ENCODE data around the gene CDH4. TPM values are rescaled to one million over a fixed set of nuclear protein-coding genes. Genes with fewer than 3 reads are reported as not detected.

Gene CDH4
- total and polyA plus RNA-seq, 2 of the 8 experiments (the other 6 are each of a cell fraction or from before 2014, with no cell fraction given) = 4.3 to 7.9 TPM

DNA sequence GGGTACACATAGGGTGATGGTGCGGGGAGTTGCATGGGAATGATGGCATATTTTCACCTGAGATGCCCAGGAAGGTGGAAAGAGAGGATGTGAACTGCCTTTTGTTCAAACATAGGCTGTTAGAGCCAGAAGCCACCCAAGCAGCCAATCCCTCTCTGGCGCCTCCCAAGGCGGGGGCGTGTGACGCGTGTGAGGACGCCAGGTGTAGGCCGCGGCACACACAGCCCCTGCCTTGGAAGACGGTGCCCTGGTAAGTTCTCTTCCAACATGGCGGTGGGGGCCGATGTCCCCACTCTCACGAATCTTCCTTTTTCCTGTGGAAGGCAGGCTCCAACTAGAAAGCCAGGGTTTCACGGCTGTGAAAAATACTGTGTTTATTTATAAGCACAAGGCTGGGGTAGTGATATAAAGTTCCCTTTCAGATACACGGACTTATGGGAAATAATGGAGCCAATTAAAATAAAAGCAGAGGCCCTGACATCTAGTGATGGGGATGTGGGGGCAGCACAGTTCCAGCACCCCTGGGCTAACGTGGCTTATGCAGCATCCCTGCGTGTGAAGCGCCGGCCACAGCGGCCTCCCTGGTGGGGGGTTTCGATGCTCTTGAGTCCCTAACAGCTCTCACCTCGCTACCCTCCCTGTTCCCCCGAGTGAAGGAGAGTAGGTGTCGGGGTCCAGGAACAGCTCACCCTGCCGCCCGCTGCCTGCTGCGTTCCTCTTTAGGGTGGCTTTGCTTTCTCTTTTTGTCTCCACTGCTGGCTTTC lies 28.3 kb downstream of the CDH4 start:
- Histone ChIP-seq H4K20me1 (replicated peaks in 1 of 2; ENCODE audit: control insufficient read depth in 1 of 2, insufficient read depth in 2 of 2, low read length in 2 of 2) (peaks cover 0 to 7% of the 10 kb centered on the region in 2 experiments), H2AK5ac (ENCODE audit: low read depth, low read length) (no peak overlapping the region), H3K36me3 (ENCODE audit: control insufficient read depth in 2 of 4, insufficient read depth in 4 of 4, low read length in 3 of 4) (no peaks in the 10 kb centered on the region), H2BK12ac (ENCODE audit: low read depth, low read length) (no peak overlapping the region), H4K8ac (ENCODE audit: extremely low read depth, insufficient read depth, low read length) (no peak overlapping the region), H3K4me3 (ENCODE audit: extremely low read depth in 1 of 4, insufficient read depth in 2 of 4, low read depth in 3 of 4, low read length in 4 of 4) (no peak overlapping the region), H3K23me2 (ENCODE audit: low read depth, low read length) (peaks cover 4% of the 10 kb centered on the region; the same call in 1 of the 2 replicates), H3K23ac (ENCODE audit: insufficient read length) (no peak overlapping the region), H2BK5ac (ENCODE audit: low read depth, low read length) (no peak overlapping the region), H3K18ac (ENCODE audit: extremely low read depth, low read length) (no peak overlapping the region), H3K27ac (ENCODE audit: low read depth, low read length) (no peak overlapping the region), H3K79me1 (ENCODE audit: low read depth, low read length) (no peaks in the 10 kb centered on the region; the same call in none of the 2 replicates), H3K4me1 (replicated peaks in 1 of 4; ENCODE audit: control insufficient read depth in 3 of 4, insufficient read depth in 4 of 4, low read length in 3 of 4) (0 out of 7 replicates have a peak, but pooled peaks cover 0 to 2% (median 0%) of the 10 kb centered on the region in 4 experiments), H3K56ac (replicated peaks; ENCODE audit: insufficient read length, low read depth, low read length) (no peak overlapping the region), H2BK20ac (ENCODE audit: low read length) (no peak overlapping the region), H3K14ac (ENCODE audit: insufficient read length) (no peak overlapping the region), H3K27me3 (replicated peaks in 1 of 4; ENCODE audit: control insufficient read depth in 3 of 4, extremely low read depth in 1 of 4, insufficient read depth in 3 of 4, low read length in 3 of 4) (peaks cover 0 to 3% (median 1%) of the 10 kb centered on the region in 4 experiments; a peak in 3 of 7 replicates), H3K4me2 (ENCODE audit: insufficient read depth in 1 of 2, low read depth in 2 of 2, low read length in 2 of 2) (no peak overlapping the region), H3K9ac (replicated peaks in 1 of 4; ENCODE audit: extremely low read depth in 1 of 4, low read depth in 3 of 4, low read length in 3 of 4) (no peak overlapping the region), H3K79me2 (ENCODE audit: control insufficient read depth in 1 of 2, insufficient read depth in 2 of 2, low read length in 2 of 2) (no peaks in the 10 kb centered on the region), H2BK120ac (replicated peaks; ENCODE audit: low read depth, low read length) (no peak overlapping the region), H3K4ac (replicated peaks; ENCODE audit: insufficient read length, low read depth, low read length) (no peak overlapping the region), H4K91ac (replicated peaks; ENCODE audit: insufficient read length, low read length) (no peak overlapping the region), H4K5ac (ENCODE audit: insufficient read length, low read depth, low read length) (no peak overlapping the region), H2BK15ac (ENCODE audit: low read length) (no peak overlapping the region), H3K9me3 (ENCODE audit: insufficient read depth in 2 of 2, low read depth in 1 of 2, low read length in 1 of 2) (peaks cover 2 to 7% of the 10 kb centered on the region in 2 experiments; a peak in 1 of 4 replicates), H2AFZ (ENCODE audit: low read length) (no peak overlapping the region)
- DNase-seq (ENCODE audit: low read depth in 1 of 2, low spot score in 2 of 2) = no peak
- TF ChIP-seq CTCF (IDR thresholded peaks at IDR 0.05; ENCODE audit: control extremely low read depth in 1 of 3, insufficient read depth in 1 of 3, low read depth in 1 of 3, low read length in 3 of 3) (peak in 2 of 3 experiments; percentile 35 to 36; a peak in 3 of 4 replicates), RAD21 (IDR thresholded peaks at IDR 0.05 in 1 of 2, conservative IDR thresholded peaks at IDR 0.05 in 1 of 2; ENCODE audit: low read depth in 2 of 2, low read length in 2 of 2) (0 out of 4 replicates have a peak, but pooled peaks of 1 of the 2 experiments have one; percentile 1), CBX5 (IDR thresholded peaks at IDR 0.05; ENCODE audit: low read depth, low read length) (no peak)
- 95% methylated on average over 27 of the region's 27 CpGs; no CpG with 5 or more reads in 1 of the 2 experiments for WGBS, 2 experiments (ENCODE audit: extremely low coverage in 1 of 2, insufficient coverage in 1 of 2, insufficient read length in 1 of 2, insufficient replicate concordance in 2 of 2, low coverage in 1 of 2, low lambda C conversion rate in 2 of 2, missing lambda C conversion rate in 1 of 2)
- ChIA-PET CTCF (ENCODE audit: partially characterized antibody) (no interaction called here), POLR2A (ENCODE audit: partially characterized antibody) (no interaction called here)
- FAIRE-seq = no peak

All from H1 (cell line).